HL-60 (cell line): Measurements from ENCODE around the gene COLQ.

Experiments
- DNase-seq, 2 experiments: peaks; one replicate each; pipeline ENCODE4 v3.0.0-alpha.2; 2010 to 2020; ENCODE audit warnings: low read depth in 1 of 2, low spot score in 1 of 2
- H3K27ac ChIP-seq: fragments of 250-450 bp; sonication (Bioruptor Pico); replicated peaks from 2 replicates; pipeline ENCODE4 v1.5.1; 2020; ENCODE audit warnings: mild to moderate bottlenecking, moderate library complexity
- H3K27me3 ChIP-seq: fragments of 250-450 bp; sonication (Bioruptor Pico); 2 replicates; pipeline ENCODE4 v1.5.1; 2021; ENCODE audit warnings: mild to moderate bottlenecking, moderate library complexity; ENCODE audit not compliant: insufficient read depth, poor library complexity, severe bottlenecking
- H3K4me3 ChIP-seq: replicated peaks from 2 replicates; pipeline ENCODE4 v1.5.1; 2011; ENCODE audit warnings: mild to moderate bottlenecking, control low read depth, low read length; ENCODE audit not compliant: insufficient read depth
- CTCF ChIP-seq: IDR thresholded peaks from one replicate; pipeline ENCODE4 v1.5.1; 2011; ENCODE audit warnings: low read length, control low read depth, inconsistent platforms; ENCODE audit not compliant: insufficient read depth
- GABPA ChIP-seq: IDR thresholded peaks from 2 replicates; pipeline ENCODE4 v1.6.1; 2012; ENCODE audit warnings: low read depth
- POLR2AphosphoS5 ChIP-seq: IDR thresholded peaks from 2 replicates; pipeline ENCODE4 v1.6.1; 2012; ENCODE audit warnings: low read depth
- REST ChIP-seq: IDR thresholded peaks from 2 replicates; pipeline ENCODE4 v1.6.1; 2012; ENCODE audit warnings: low read depth; ENCODE audit not compliant: insufficient replicate concordance
- SPI1 ChIP-seq: IDR thresholded peaks from 2 replicates; pipeline ENCODE4 v1.6.1; 2012; ENCODE audit warnings: low read depth, mild to moderate bottlenecking, borderline replicate concordance

Gene COLQ

GRCh38 chr3:15506571-15506970, 14.9 kb downstream of the COLQ start:
- Histone ChIP-seq H3K27me3 (no peaks in the 10 kb centered on the region), H3K4me3 (no peak overlapping the region), H3K27ac (no peak overlapping the region)
- no peak for DNase-seq
- TF ChIP-seq SPI1, result no peak
- TF ChIP-seq POLR2AphosphoS5, result no peak
- TF ChIP-seq GABPA, result no peak
- TF ChIP-seq REST, result no peak
- TF ChIP-seq CTCF, result no peak

GRCh38 chr3:15505479-15506165, 15.9 kb downstream of the COLQ start:
- DNase-seq, result no peak
- Histone ChIP-seq H3K27ac (no peak overlapping the region), H3K4me3 (no peak overlapping the region), H3K27me3 (no peaks in the 10 kb centered on the region)
- TF ChIP-seq REST (no peak), POLR2AphosphoS5 (no peak), CTCF (no peak), SPI1 (no peak), GABPA (no peak)

GRCh38 chr3:15502616-15503015, 18.9 kb downstream of the COLQ start:
- DNase-seq, result no peak
- TF ChIP-seq POLR2AphosphoS5 (no peak), REST (no peak), SPI1 (no peak), CTCF (no peak), GABPA (no peak)
- Histone ChIP-seq H3K27me3 (no peaks in the 10 kb centered on the region), H3K4me3 (no peak overlapping the region), H3K27ac (no peak overlapping the region)
